GM23338 (cell line): ENCODE measurements around the gene GARIN3. TPM values are rescaled to one million over a fixed set of nuclear protein-coding genes. Genes with fewer than 3 reads are reported as not detected.

Experiments used
- ATAC-seq: fragments of 200-7000 bp; cut with Tn5 transposase; 3 replicates; pipeline ENCODE4 v1.9.1; 2020
- DNase-seq: peaks from one replicate; pipeline ENCODE4 v3.0.0-alpha.2; 2015; ENCODE audit warnings: low spot score
- H2AFZ ChIP-seq: fragments of 200-600 bp; sonication (generic); 2 replicates; pipeline ENCODE4 v1.8.0; 2016; ENCODE audit warnings: antibody characterized with exemption, mild to moderate bottlenecking, moderate library complexity
- H3F3A ChIP-seq: fragments of 200-600 bp; sonication (generic); replicated peaks from 2 replicates; pipeline ENCODE4 v1.8.0; 2017; ENCODE audit warnings: antibody characterized with exemption, mixed run types, low read depth
- H3K27ac ChIP-seq: fragments of 200-600 bp; sonication (generic); 2 replicates; pipeline ENCODE4 v1.6.1; 2016; ENCODE audit warnings: low read depth
- H3K27me3 ChIP-seq: fragments of 200-600 bp; sonication (generic); 2 replicates; pipeline ENCODE4 v1.8.0; 2016; ENCODE audit warnings: mild to moderate bottlenecking, mixed run types, moderate library complexity; ENCODE audit not compliant: insufficient read depth
- H3K36me3 ChIP-seq: fragments of 200-600 bp; sonication (generic); 2 replicates; pipeline ENCODE4 v1.8.0; 2016; ENCODE audit warnings: mild to moderate bottlenecking; ENCODE audit not compliant: insufficient read depth
- H3K4me1 ChIP-seq: fragments of 200-600 bp; sonication (generic); 2 replicates; pipeline ENCODE4 v1.8.0; 2016; ENCODE audit warnings: mild to moderate bottlenecking, moderate library complexity; ENCODE audit not compliant: insufficient read depth
- H3K4me2 ChIP-seq: fragments of 200-600 bp; sonication (generic); 2 replicates; pipeline ENCODE4 v1.7.1; 2017; ENCODE audit warnings: mixed run types
- H3K4me3 ChIP-seq: fragments of 200-600 bp; sonication (generic); 2 replicates; pipeline ENCODE4 v1.6.1; 2016; ENCODE audit warnings: mixed run types
- H3K79me2 ChIP-seq: fragments of 200-600 bp; sonication (generic); replicated peaks from 2 replicates; pipeline ENCODE4 v1.8.0; 2017; ENCODE audit warnings: mild to moderate bottlenecking; ENCODE audit not compliant: insufficient read depth
- H3K9me2 ChIP-seq: fragments of 200-600 bp; sonication (generic); 2 replicates; pipeline ENCODE4 v1.8.0; 2017; ENCODE audit not compliant: insufficient read depth
- H4K20me1 ChIP-seq: fragments of 200-600 bp; sonication (generic); replicated peaks from 2 replicates; pipeline ENCODE4 v1.8.0; 2017; ENCODE audit warnings: mild to moderate bottlenecking; ENCODE audit not compliant: insufficient read depth
- H3K27ac Mint-ChIP-seq: 2 replicates; pipeline ENCODE4 v1.8.0; 2020; ENCODE audit warnings: inconsistent platforms, mild to moderate bottlenecking, moderate library complexity, mixed read lengths
- H3K27me3 Mint-ChIP-seq: 3 replicates; pipeline ENCODE4 v1.8.0; 2022; ENCODE audit warnings: low read depth, mild to moderate bottlenecking, moderate library complexity, mixed read lengths, inconsistent platforms; ENCODE audit not compliant: insufficient read depth, poor library complexity
- H3K36me3 Mint-ChIP-seq: 3 replicates; pipeline ENCODE4 v1.8.0; 2021; ENCODE audit warnings: low read depth, mild to moderate bottlenecking, inconsistent platforms, moderate library complexity, mixed read lengths
- H3K4me1 Mint-ChIP-seq: 3 replicates; pipeline ENCODE4 v1.8.0; 2020; ENCODE audit warnings: mild to moderate bottlenecking, inconsistent platforms, mixed read lengths
- H3K4me3 Mint-ChIP-seq: 3 replicates; pipeline ENCODE4 v1.8.0; 2021; ENCODE audit warnings: moderate library complexity, mild to moderate bottlenecking, inconsistent platforms, mixed read lengths
- H3K9me3 Mint-ChIP-seq: 3 replicates; pipeline ENCODE4 v1.8.0; 2020; ENCODE audit warnings: moderate library complexity, mild to moderate bottlenecking, inconsistent platforms, mixed read lengths
- CREB1 ChIP-seq: fragments of 250-450 bp; sonication (Bioruptor Pico); IDR thresholded peaks from 2 replicates; pipeline ENCODE4 v1.5.0; 2020; ENCODE audit warnings: low read depth, mild to moderate bottlenecking, moderate library complexity
- CTCF ChIP-seq, 2 experiments: fragments of 200-600 bp in 1 of 2; sonication (generic) in 1 of 2; conservative IDR thresholded peaks; 2 replicates each; pipeline versions ENCODE4 v1.5.1 to v1.6.1; 2016 to 2017; ENCODE audit warnings: antibody characterized with exemption in 2 of 2, low read depth in 2 of 2, mild to moderate bottlenecking in 2 of 2, moderate library complexity in 1 of 2
- ETS1 ChIP-seq: IDR thresholded peaks from 2 replicates; pipeline ENCODE4 v1.6.1; 2016; ENCODE audit warnings: antibody characterized with exemption
- EZH2 ChIP-seq: fragments of 200-600 bp; sonication (generic); IDR thresholded peaks from one replicate; pipeline ENCODE4 v1.8.0; 2017; ENCODE audit warnings: antibody characterized with exemption, mild to moderate bottlenecking, low read depth; ENCODE audit not compliant: unreplicated experiment
- EZH2phosphoT487 ChIP-seq: fragments of 200-600 bp; sonication (generic); IDR thresholded peaks from one replicate; pipeline ENCODE4 v1.8.1; 2018; ENCODE audit warnings: antibody characterized with exemption; ENCODE audit not compliant: unreplicated experiment
- JUNB ChIP-seq: IDR thresholded peaks from one replicate; pipeline ENCODE4 v1.6.1; 2016; ENCODE audit warnings: antibody characterized with exemption; ENCODE audit not compliant: unreplicated experiment
- NANOG ChIP-seq: IDR thresholded peaks from 2 replicates; pipeline ENCODE4 v1.6.1; 2016; ENCODE audit warnings: antibody characterized with exemption, borderline replicate concordance
- POLR2AphosphoS5 ChIP-seq: IDR thresholded peaks from 2 replicates; pipeline ENCODE4 v1.6.1; 2016; ENCODE audit warnings: antibody characterized with exemption, low read depth
- REST ChIP-seq: IDR thresholded peaks from one replicate; pipeline ENCODE4 v1.6.1; 2018; ENCODE audit warnings: antibody characterized with exemption; ENCODE audit not compliant: unreplicated experiment
- STAT1 ChIP-seq: IDR thresholded peaks from one replicate; pipeline ENCODE4 v1.6.1; 2016; ENCODE audit warnings: antibody characterized with exemption; ENCODE audit not compliant: unreplicated experiment
- ZNF331 ChIP-seq: fragments of 250-450 bp; sonication (Bioruptor Pico); IDR thresholded peaks from 2 replicates; pipeline ENCODE4 v1.5.0; 2020; ENCODE audit warnings: low read depth, mild to moderate bottlenecking, moderate library complexity
- polyA plus RNA-seq: library from polyadenylated mRNA; unstranded; fragments of >200 nt; fragmentation: Nextera tagmentation; extraction: Ambion mirVana; gene quantifications from 2 replicates; pipeline ENCODE4 v1.2.1, GENCODE V29; 2016
- total RNA-seq: library from RNA; depleted of rRNA; stranded (reverse); fragments of >200 nt; shearing (Covaris generic); gene quantifications from 2 replicates; pipeline ENCODE4 v1.2.3, GENCODE V29; 2014

GARIN3 gene
- total and polyA plus RNA-seq, 2 experiments from 2014 or later, result not detected

GRCh38 chr5:157155297-157155696 is 10.8 kb downstream of the GARIN3 start:
- no peaks in the 10 kb centered on the region for H3K4me1 ChIP-seq
- no peak overlapping the region for H3K4me3 Mint-ChIP-seq
- H3K36me3 ChIP-seq, result no peaks in the 10 kb centered on the region
- no peaks in the 10 kb centered on the region for H3K9me2 ChIP-seq
- H3K9me3 Mint-ChIP-seq, result no peaks in the 10 kb centered on the region
- H3K4me2 ChIP-seq, result no peak overlapping the region
- H3K27ac ChIP-seq, result no peak overlapping the region
- no peaks in the 10 kb centered on the region for H3K79me2 ChIP-seq
- no peaks in the 10 kb centered on the region for H3K27me3 ChIP-seq
- DNase-seq (no peak), ATAC-seq (no peak)
- TF ChIP-seq REST, result no peak
- TF ChIP-seq ZNF331 (CRISPR knock-in tag), result no peak
- TF ChIP-seq NANOG, result no peak
- H3K27ac Mint-ChIP-seq, result no peak overlapping the region
- no peaks in the 10 kb centered on the region for H3K4me1 Mint-ChIP-seq
- no peak overlapping the region for H2AFZ ChIP-seq
- no peaks in the 10 kb centered on the region for H3K36me3 Mint-ChIP-seq
- no peak overlapping the region for H3K4me3 ChIP-seq
- no peaks in the 10 kb centered on the region for H3F3A ChIP-seq
- H4K20me1 ChIP-seq, result no peaks in the 10 kb centered on the region
- no peaks in the 10 kb centered on the region for H3K27me3 Mint-ChIP-seq

- Mint-ChIP-seq H3K27me3 (no peaks in the 10 kb centered on the region), H3K9me3 (no peaks in the 10 kb centered on the region), H3K4me1 (no peaks in the 10 kb centered on the region), H3K36me3 (no peaks in the 10 kb centered on the region), H3K4me3 (no peak overlapping the region), H3K27ac (no peak overlapping the region)
- Histone ChIP-seq H4K20me1 (no peaks in the 10 kb centered on the region), H3K9me2 (no peaks in the 10 kb centered on the region), H3K4me2 (no peak overlapping the region), H3K27ac (no peak overlapping the region), H3K4me3 (no peak overlapping the region), H3F3A (no peaks in the 10 kb centered on the region), H3K4me1 (no peaks in the 10 kb centered on the region), H3K36me3 (no peaks in the 10 kb centered on the region), H2AFZ (no peak overlapping the region), H3K79me2 (no peaks in the 10 kb centered on the region), H3K27me3 (no peaks in the 10 kb centered on the region)
- ATAC-seq (no peak), DNase-seq (no peak)
- TF ChIP-seq REST (no peak), JUNB (no peak), POLR2AphosphoS5 (no peak), NANOG (no peak), CTCF (conservative IDR thresholded peaks at IDR 0.05; ENCODE audit: low read depth in 2 of 2) (no peak), STAT1 (no peak), ZNF331 (CRISPR knock-in tag) (no peak), EZH2 (no peak), EZH2phosphoT487 (no peak), CREB1 (CRISPR knock-in tag) (no peak), ETS1 (no peak)
These were observed 15.1 kb downstream of the GARIN3 start for GRCh38 chr5:157150995-157151394.
